Right lobe of liver (tissue), 6 donors: ENCODE data around the gene BCL7C. TPM values are rescaled to one million over a fixed set of nuclear protein-coding genes. Genes with fewer than 3 reads are reported as not detected.

Experiments used
- ATAC-seq, 4 donors: fragments of 200-7000 bp; cut with Tn5 transposase; one replicate each; pipeline ENCODE4 v1.9.1; 2020; ENCODE audit warnings: mild to moderate bottlenecking in 4 of 4, moderate library complexity in 4 of 4
- DNase-seq, 3 donors: peaks; one replicate each; pipeline ENCODE4 v3.0.0-alpha.2; 2020
- H3K27ac ChIP-seq, 3 donors: fragments of 200-600 bp; one replicate each; pipeline ENCODE4 v1.8.0; 2022
- H3K27me3 ChIP-seq, 2 donors: fragments of 200-600 bp; one replicate each; pipeline ENCODE4 v1.8.0; 2022
- H3K36me3 ChIP-seq, 4 donors: fragments of 200-600 bp; sonication (generic) in 1 of 4; one replicate each; pipeline versions ENCODE4 v1.5.1 to v1.8.0; 2017 to 2022; ENCODE audit warnings: control low read depth in 1 of 4
- H3K4me1 ChIP-seq, 4 donors: fragments of 200-600 bp; sonication (generic) in 1 of 4; one replicate each; pipeline versions ENCODE4 v1.5.1 to v1.8.0; 2017 to 2022; ENCODE audit warnings: control low read depth in 1 of 4
- H3K4me3 ChIP-seq, 3 donors: fragments of 200-600 bp; one replicate each; pipeline ENCODE4 v1.8.0; 2022
- H3K9me3 ChIP-seq, 4 donors: fragments of 200-600 bp; sonication (generic) in 1 of 4; one replicate each; pipeline versions ENCODE4 v1.5.1 to v1.8.0; 2017 to 2022; ENCODE audit warnings: control low read depth in 1 of 4
- CTCF ChIP-seq, 4 donors: fragments of 200-600 bp in 3 of 4; fragments of 450-650 bp in 1 of 4; IDR thresholded peaks; one replicate each; pipeline versions ENCODE4 v1.5.1 to v1.8.0; 2016 to 2022; ENCODE audit warnings: antibody characterized with exemption in 4 of 4, mild to moderate bottlenecking in 2 of 4
- POLR2A ChIP-seq: fragments of 450-650 bp; IDR thresholded peaks from one replicate; pipeline ENCODE4 v1.6.1; 2017; ENCODE audit warnings: antibody characterized with exemption, mild to moderate bottlenecking
- WGBS: methylation state at CpG from one replicate; pipeline ENCODE4 v1.1.6; 2018; ENCODE audit warnings: low coverage, low lambda C conversion rate; ENCODE audit not compliant: insufficient coverage; ENCODE audit errors: missing lambda C conversion rate; 5-methylcytosine and 5-hydroxymethylcytosine counted together
- intact Hi-C, 2 donors: fragments of 100-400 bp; cut with DNase I; formaldehyde crosslinking; loops; one replicate each; pipeline versions ENCODE4 v1.11.2 to v1.14.1; 2022
- microRNA counts: library from miRNA; unstranded; fragments of <30 nt; microRNA quantifications from one replicate; lab custom pipeline; 2016
- microRNA-seq, 2 donors: library from miRNA; unstranded; fragments of <30 nt; microRNA quantifications; one replicate each; pipeline ENCODE4, GENCODE V29; 2019 to 2020
- small RNA-seq, 2 experiments: library from RNA; depleted of rRNA; stranded (forward); fragments of <200 nt; gene quantifications; one replicate each; pipeline ENCODE3, GENCODE V24; 2016
- total RNA-seq, 6 experiments: library from RNA; depleted of rRNA in 2 of 6; stranded (reverse); fragments of >200 nt in 2 of 6; fragmentation: NEBNext Ultra II Directional in 3 of 6; extraction: Animal tissue kit (Norgen Biotek cat#: 25700) in 3 of 6; gene quantifications; one replicate each; pipeline versions ENCODE4 v1.1.0 to v1.2.4, GENCODE V29; 2016 to 2023
- donor health status: DM: no; HTN: yes; CAD: no.
- donor health status: DM: no; HTN: no; CAD: no.
- donor health status: DM: no; HTN: no; CAD: no.
- donor health status: DM: no; HTN: yes; CAD: no.
- donor health status: DM: no; HTN: yes; CAD: no.

BCL7C gene
- total RNA-seq, 6 experiments from 2014 or later: 5.9 to 14.3 (median 7.9) TPM

GRCh38 chr16:30839523-30840227 is 54.2 kb downstream of the BCL7C start:
- TF ChIP-seq CTCF (IDR thresholded peaks at IDR 0.05): no peak
- TF ChIP-seq POLR2A: no peak
- ATAC-seq (peak; percentile 42 to 65 (median 51)), DNase-seq (no peak)
- intact Hi-C loops: no loop called here
- 69% methylated on average over 5 of the region's 5 CpGs for WGBS
- Histone ChIP-seq H3K4me3 (no peak overlapping the region), H3K9me3 (no peaks in the 10 kb centered on the region), H3K36me3 (no peaks in the 10 kb centered on the region), H3K4me1 (peaks cover 0 to 5% (median 0%) of the 10 kb centered on the region in 4 donors), H3K27me3 (no peaks in the 10 kb centered on the region), H3K27ac (no peak overlapping the region)

GRCh38 chr16:30838876-30839471 is 54.9 kb downstream of the BCL7C start:
- WGBS: 63% methylated on average over 3 of the region's 3 CpGs
- no peaks in the 10 kb centered on the region for H3K36me3 ChIP-seq
- TF ChIP-seq POLR2A: no peak
- no peak for TF ChIP-seq CTCF (IDR thresholded peaks at IDR 0.05)
- H3K4me1 ChIP-seq: peaks cover 0 to 5% (median 0%) of the 10 kb centered on the region in 4 donors
- H3K9me3 ChIP-seq: no peaks in the 10 kb centered on the region
- no peak overlapping the region for H3K4me3 ChIP-seq
- DNase-seq (no peak), ATAC-seq (no peak)
- no peaks in the 10 kb centered on the region for H3K27me3 ChIP-seq
- intact Hi-C loops: no loop called here
- no peak overlapping the region for H3K27ac ChIP-seq

GRCh38 chr16:30837904-30838303 is 56.0 kb downstream of the BCL7C start:
- H3K9me3 ChIP-seq: no peaks in the 10 kb centered on the region
- TF ChIP-seq POLR2A: no peak
- TF ChIP-seq CTCF (IDR thresholded peaks at IDR 0.05): no peak
- DNase-seq (no peak), ATAC-seq (no peak)
- no peak overlapping the region for H3K27ac ChIP-seq
- no peaks in the 10 kb centered on the region for H3K36me3 ChIP-seq
- intact Hi-C loops: no loop called here
- 83% methylated on average over 1 of the region's 1 CpG for WGBS
- no peak overlapping the region for H3K4me3 ChIP-seq
- peaks cover 0 to 5% (median 0%) of the 10 kb centered on the region in 4 donors for H3K4me1 ChIP-seq
- no peaks in the 10 kb centered on the region for H3K27me3 ChIP-seq

MicroRNAs within 50 kb of the gene (microRNA counts, 767-probe panel; counts per million panel counts)
- microRNA hsa-miR-762 (lab: Ali Mortazavi, UCI): 237 counts per million

Small RNA genes within 50 kb of the gene (microRNA-seq; reads per million reads assigned to microRNA genes)
- gene MIR4519 (0 to 0.29 reads per million in 2 donors), gene MIR762 (0 reads per million in 2 donors)

Small RNA genes within 50 kb of the gene (small RNA-seq; reads per million reads assigned to genes)
- gene MIR4519: 0 reads per million in 2 experiments
- gene MIR762: 0 reads per million in 2 experiments

Other genes starting within 250 kb of the BCL7C start
- gene PRR14, start 243.1 kb downstream of the BCL7C start, total RNA-seq: 10 to 100 TPM; 12.8 to 23.0 (median 17.6) TPM
- 10 to 100 TPM; 13.0 to 26.2 (median 20.9) TPM for gene FBRS, start 235.6 kb downstream of the BCL7C start, total RNA-seq
- gene SRCAP, start 194.9 kb downstream of the BCL7C start, total RNA-seq: 10 to 100 TPM; 12.1 to 31.3 (median 22.6) TPM
- 10 to 100 TPM; 17.1 to 22.1 (median 18.4) TPM for gene PHKG2, start 145.7 kb downstream of the BCL7C start, total RNA-seq
- gene CFAP119, start 132.0 kb downstream of the BCL7C start, total RNA-seq: 1 to 10 TPM in 1 of 6 experiments, under 1 TPM in 4, not detected in 1; 0.19 to 1.8 (median 0.29) TPM
- 10 to 100 TPM; 34.3 to 56.8 (median 46.7) TPM for gene RNF40, start 131.8 kb downstream of the BCL7C start, total RNA-seq
- gene ZNF629, start 106.9 kb downstream of the BCL7C start, total RNA-seq: 1 to 10 TPM; 3.7 to 4.8 (median 4.3) TPM
- gene CTF1, start 2.5 kb upstream of the BCL7C start, total RNA-seq: under 1 TPM in 4 of 6 experiments, not detected in 2; 0.13 to 0.74 (median 0.43) TPM
- gene FBXL19, start 29.5 kb upstream of the BCL7C start, total RNA-seq: 1 to 10 TPM; 2.8 to 8.0 (median 3.4) TPM
- 10 to 100 TPM; 27.7 to 56.6 (median 31.6) TPM for gene ORAI3, start 55.0 kb upstream of the BCL7C start, total RNA-seq
- 1 to 10 TPM; 3.7 to 7.4 (median 6.9) TPM for gene SETD1A, start 63.7 kb upstream of the BCL7C start, total RNA-seq
- 100 to 1,000 TPM in 3 of 6 experiments, 10 to 100 TPM in 3; 54.6 to 219 (median 86.9) TPM for gene HSD3B7, start 91.1 kb upstream of the BCL7C start, total RNA-seq
- gene STX1B, start 116.6 kb upstream of the BCL7C start, total RNA-seq: 1 to 10 TPM in 4 of 6 experiments, under 1 TPM in 2; 0.61 to 4.5 (median 2.6) TPM
- gene STX4, start 139.5 kb upstream of the BCL7C start, total RNA-seq: 10 to 100 TPM; 18.8 to 52.8 (median 23.6) TPM
- gene ZNF668, start 180.2 kb upstream of the BCL7C start, total RNA-seq: 1 to 10 TPM; 2.0 to 4.6 (median 3.5) TPM
- 1 to 10 TPM; 4.2 to 5.0 (median 4.5) TPM for gene ZNF646, start 180.3 kb upstream of the BCL7C start, total RNA-seq
- gene PRSS53, start 194.9 kb upstream of the BCL7C start, total RNA-seq: 10 to 100 TPM in 1 of 6 experiments, 1 to 10 TPM in 5; 2.3 to 14.8 (median 3.9) TPM
- gene VKORC1, start 200.7 kb upstream of the BCL7C start, total RNA-seq: 100 to 1,000 TPM; 102 to 297 (median 199) TPM
- gene BCKDK, start 214.3 kb upstream of the BCL7C start, total RNA-seq: 10 to 100 TPM; 34.8 to 61.5 (median 41.8) TPM
- 10 to 100 TPM; 20.4 to 29.9 (median 25.2) TPM for gene KAT8, start 223.6 kb upstream of the BCL7C start, total RNA-seq
- 10 to 100 TPM in 4 of 6 experiments, 1 to 10 TPM in 2; 5.6 to 20.0 (median 13.1) TPM for gene PRSS8, start 241.7 kb upstream of the BCL7C start, total RNA-seq